ENCODE measurements around the gene DZIP1.
A peak's percentile ranks its signal among the peaks of the same experiment; 100 is the strongest.

Gene DZIP1

GRCh38 chr13:95652244-95652764 lies 7.8 kb upstream of the DZIP1 start:
- Histone ChIP-seq H3K4ac (ENCODE audit: low read depth, low read length) (no peak overlapping the region), H2AK5ac (ENCODE audit: low read length) (no peak overlapping the region), H3K14ac (ENCODE audit: low read length) (no peak overlapping the region), H2BK120ac (ENCODE audit: insufficient read depth, low read length, poor library complexity) (no peak overlapping the region), H3K79me1 (ENCODE audit: low read length) (no peaks in the 10 kb centered on the region), H3K36me3 (ENCODE audit: control insufficient read depth in 1 of 2, insufficient read depth in 2 of 2, low read length in 2 of 2) (no peaks in the 10 kb centered on the region), H2AFZ (ENCODE audit: insufficient read depth, low read length, poor library complexity) (no peak overlapping the region), H2BK12ac (ENCODE audit: low read length) (no peak overlapping the region), H3K9me3 (ENCODE audit: insufficient read depth, low read depth, low read length) (no peaks in the 10 kb centered on the region), H4K12ac (ENCODE audit: low read depth, low read length) (no peak overlapping the region), H2BK5ac (ENCODE audit: low read depth, low read length, poor library complexity) (no peak overlapping the region), H3K4me2 (ENCODE audit: low read length) (no peak overlapping the region), H4K8ac (ENCODE audit: low read depth, low read length) (no peak overlapping the region), H3K18ac (ENCODE audit: low read length) (no peak overlapping the region), H3K4me3 (ENCODE audit: low read depth, low read length) (no peak overlapping the region), H3K23ac (ENCODE audit: low read length) (no peak overlapping the region), H3K9ac (ENCODE audit: low read length) (no peak overlapping the region), H4K91ac (ENCODE audit: low read depth, low read length) (no peak overlapping the region), H3K79me2 (ENCODE audit: control insufficient read depth, insufficient read depth, low read length, poor library complexity) (no peaks in the 10 kb centered on the region), H3K27ac (ENCODE audit: low read depth, low read length) (no peak overlapping the region), H3K27me3 (ENCODE audit: insufficient read depth, low read length) (no peaks in the 10 kb centered on the region), H3K4me1 (ENCODE audit: control insufficient read depth in 1 of 2, insufficient read depth in 2 of 2, low read length in 2 of 2) (no peaks in the 10 kb centered on the region)
- DNase-seq, result no peak
- no CpG with 5 or more reads among the region's 1 CpG for WGBS (ENCODE audit: extremely low coverage, insufficient coverage, insufficient read length)

GRCh38 chr13:95650696-95651095 lies 6.2 kb upstream of the DZIP1 start:
- Histone ChIP-seq H3K4ac (ENCODE audit: low read depth, low read length) (no peak overlapping the region), H3K9ac (ENCODE audit: low read length) (no peak overlapping the region), H3K14ac (ENCODE audit: low read length) (no peak overlapping the region), H3K79me1 (ENCODE audit: low read length) (no peaks in the 10 kb centered on the region), H3K4me3 (ENCODE audit: low read depth, low read length) (no peak overlapping the region), H3K36me3 (ENCODE audit: control insufficient read depth in 1 of 2, insufficient read depth in 2 of 2, low read length in 2 of 2) (no peaks in the 10 kb centered on the region), H3K4me2 (ENCODE audit: low read length) (no peak overlapping the region), H2AFZ (ENCODE audit: insufficient read depth, low read length, poor library complexity) (no peak overlapping the region), H3K27ac (ENCODE audit: low read depth, low read length) (no peak overlapping the region), H3K4me1 (ENCODE audit: control insufficient read depth in 1 of 2, insufficient read depth in 2 of 2, low read length in 2 of 2) (no peaks in the 10 kb centered on the region), H2AK5ac (ENCODE audit: low read length) (no peak overlapping the region), H2BK5ac (ENCODE audit: low read depth, low read length, poor library complexity) (no peak overlapping the region), H3K18ac (ENCODE audit: low read length) (no peak overlapping the region), H2BK120ac (ENCODE audit: insufficient read depth, low read length, poor library complexity) (no peak overlapping the region), H4K8ac (ENCODE audit: low read depth, low read length) (no peak overlapping the region), H2BK12ac (ENCODE audit: low read length) (no peak overlapping the region), H3K79me2 (ENCODE audit: control insufficient read depth, insufficient read depth, low read length, poor library complexity) (no peaks in the 10 kb centered on the region), H3K9me3 (ENCODE audit: insufficient read depth, low read depth, low read length) (no peaks in the 10 kb centered on the region), H3K23ac (ENCODE audit: low read length) (no peak overlapping the region), H4K12ac (ENCODE audit: low read depth, low read length) (no peak overlapping the region), H4K91ac (ENCODE audit: low read depth, low read length) (no peak overlapping the region), H3K27me3 (ENCODE audit: insufficient read depth, low read length) (no peaks in the 10 kb centered on the region)
- no CpG with 5 or more reads among the region's 5 CpGs for WGBS (ENCODE audit: extremely low coverage, insufficient coverage, insufficient read length)
- no peak for DNase-seq

- Histone ChIP-seq H3K9me3 (ENCODE audit: insufficient read depth, low read depth, low read length) (no peaks in the 10 kb centered on the region), H3K14ac (ENCODE audit: low read length) (no peak overlapping the region), H2BK12ac (ENCODE audit: low read length) (no peak overlapping the region), H3K27ac (ENCODE audit: low read depth, low read length) (no peak overlapping the region), H2AFZ (ENCODE audit: insufficient read depth, low read length, poor library complexity) (no peak overlapping the region), H3K27me3 (ENCODE audit: insufficient read depth, low read length) (no peaks in the 10 kb centered on the region), H3K4me2 (ENCODE audit: low read length) (no peak overlapping the region), H3K23ac (ENCODE audit: low read length) (no peak overlapping the region), H3K36me3 (ENCODE audit: control insufficient read depth in 1 of 2, insufficient read depth in 2 of 2, low read length in 2 of 2) (no peaks in the 10 kb centered on the region), H3K79me1 (ENCODE audit: low read length) (peaks cover 6% of the 10 kb centered on the region), H3K4me3 (ENCODE audit: low read depth, low read length) (no peak overlapping the region), H4K12ac (ENCODE audit: low read depth, low read length) (no peak overlapping the region), H3K4me1 (ENCODE audit: control insufficient read depth in 1 of 2, insufficient read depth in 2 of 2, low read length in 2 of 2) (peaks cover 0 to 2% of the 10 kb centered on the region in 2 experiments), H2AK5ac (ENCODE audit: low read length) (no peak overlapping the region), H2BK5ac (ENCODE audit: low read depth, low read length, poor library complexity) (no peak overlapping the region), H3K18ac (ENCODE audit: low read length) (no peak overlapping the region), H4K91ac (ENCODE audit: low read depth, low read length) (no peak overlapping the region), H2BK120ac (ENCODE audit: insufficient read depth, low read length, poor library complexity) (no peak overlapping the region), H4K8ac (ENCODE audit: low read depth, low read length) (no peak overlapping the region), H3K9ac (ENCODE audit: low read length) (no peak overlapping the region), H3K4ac (ENCODE audit: low read depth, low read length) (no peak overlapping the region), H3K79me2 (ENCODE audit: control insufficient read depth, insufficient read depth, low read length, poor library complexity) (peaks cover 4% of the 10 kb centered on the region)
- no peak for DNase-seq
- no CpG with 5 or more reads among the region's 6 CpGs for WGBS (ENCODE audit: extremely low coverage, insufficient coverage, insufficient read length)
These were observed 2.8 kb upstream of the DZIP1 start for GRCh38 chr13:95647321-95647720.

- Histone ChIP-seq H3K79me1 (ENCODE audit: low read length) (peaks cover 7% of the 10 kb centered on the region), H2AK5ac (ENCODE audit: low read length) (no peak overlapping the region), H3K79me2 (ENCODE audit: control insufficient read depth, insufficient read depth, low read length, poor library complexity) (peaks cover 4% of the 10 kb centered on the region), H4K8ac (ENCODE audit: low read depth, low read length) (peak overlapping the region; percentile 33), H3K9ac (ENCODE audit: low read length) (peak overlapping the region; percentile 42), H3K14ac (ENCODE audit: low read length) (peak overlapping the region; percentile 1), H4K91ac (ENCODE audit: low read depth, low read length) (peak overlapping the region; percentile 40), H3K9me3 (ENCODE audit: insufficient read depth, low read depth, low read length) (peaks cover 4% of the 10 kb centered on the region), H3K4me1 (ENCODE audit: control insufficient read depth in 1 of 2, insufficient read depth in 2 of 2, low read length in 2 of 2) (peaks cover 0 to 5% of the 10 kb centered on the region in 2 experiments), H3K4me3 (ENCODE audit: low read depth, low read length) (peak overlapping the region; percentile 76), H3K4me2 (ENCODE audit: low read length) (peak overlapping the region; percentile 79), H3K27me3 (ENCODE audit: insufficient read depth, low read length) (no peaks in the 10 kb centered on the region), H3K4ac (ENCODE audit: low read depth, low read length) (no peak overlapping the region), H2BK5ac (ENCODE audit: low read depth, low read length, poor library complexity) (peak overlapping the region; percentile 7), H4K12ac (ENCODE audit: low read depth, low read length) (peak overlapping the region; percentile 1), H2BK12ac (ENCODE audit: low read length) (no peak overlapping the region), H3K27ac (ENCODE audit: low read depth, low read length) (peak overlapping the region; percentile 50), H3K36me3 (ENCODE audit: control insufficient read depth in 1 of 2, insufficient read depth in 2 of 2, low read length in 2 of 2) (peaks cover 5 to 6% of the 10 kb centered on the region in 2 experiments), H3K18ac (ENCODE audit: low read length) (peak overlapping the region; percentile 0), H2BK120ac (ENCODE audit: insufficient read depth, low read length, poor library complexity) (peak overlapping the region; percentile 48), H2AFZ (ENCODE audit: insufficient read depth, low read length, poor library complexity) (peak overlapping the region; percentile 47), H3K23ac (ENCODE audit: low read length) (no peak overlapping the region)
- peak in 1 of 2 donors; percentile 26 for DNase-seq
- WGBS (ENCODE audit: extremely low coverage, insufficient coverage, insufficient read length), result no CpG with 5 or more reads among the region's 62 CpGs
These were observed 439 bp downstream of the DZIP1 start for GRCh38 chr13:95643936-95644598.

Data from trophoblast cell (in vitro differentiated cells and primary cell).